Calu3 (cell line): ENCODE measurements around the gene PACRG. TPM values are rescaled to one million over a fixed set of nuclear protein-coding genes. Genes with fewer than 3 reads are reported as not detected.

Experiments
- BruUV-seq: library from RNA; stranded (reverse); fragments of 400-500 nt; replicated peaks from 2 replicates; lab custom pipeline; 2021; lab: Mats Ljungman, UMichigan
- CTCF ChIA-PET: fragments of 300-600 bp; sonication (Branson Sonifier 250); formaldehyde crosslinking; loops from one replicate; lab custom pipeline; 2022; ENCODE audit warnings: antibody characterized with exemption; lab: Charles Lee
- DNase-seq: peaks from one replicate; pipeline ENCODE4 v3.0.0; 2022
- H3K27ac Mint-ChIP-seq: one replicate; pipeline ENCODE4 v1.8.0; 2022; ENCODE audit warnings: mixed read lengths; ENCODE audit not compliant: unreplicated experiment
- H3K27me3 Mint-ChIP-seq: one replicate; pipeline ENCODE4 v1.8.0; 2022; ENCODE audit warnings: mixed read lengths; ENCODE audit not compliant: unreplicated experiment
- H3K36me3 Mint-ChIP-seq: one replicate; pipeline ENCODE4 v1.8.0; 2022; ENCODE audit warnings: mild to moderate bottlenecking, moderate library complexity, mixed read lengths; ENCODE audit not compliant: insufficient read depth, unreplicated experiment
- H3K4me1 Mint-ChIP-seq: one replicate; pipeline ENCODE4 v1.8.0; 2022; ENCODE audit warnings: mild to moderate bottlenecking, low read depth, mixed read lengths; ENCODE audit not compliant: unreplicated experiment
- H3K4me3 Mint-ChIP-seq: one replicate; pipeline ENCODE4 v1.8.0; 2022; ENCODE audit warnings: mild to moderate bottlenecking, low read depth, moderate library complexity, mixed read lengths; ENCODE audit not compliant: unreplicated experiment
- H3K9me3 Mint-ChIP-seq: one replicate; pipeline ENCODE4 v1.8.0; 2022; ENCODE audit warnings: low read depth, mixed read lengths; ENCODE audit not compliant: unreplicated experiment
- intact Hi-C: fragments of 100-400 bp; cut with micrococcal nuclease; formaldehyde crosslinking; loops from one replicate; pipeline ENCODE4 v1.10.0; 2022; ENCODE audit not compliant: unreplicated experiment
- total RNA-seq: library from RNA; stranded (reverse); gene quantifications from 2 replicates; pipeline ENCODE4 v1.2.3, GENCODE V29; 2022
- TF ChIP-seq, protein P1 (sequence below): fragments of 200-600 bp; IDR thresholded peaks from one replicate; pipeline ENCODE4 v1.8.0; 2022; ENCODE audit warnings: antibody characterized with exemption; ENCODE audit not compliant: unreplicated experiment

The PACRG gene
- total RNA-seq, 1 experiment from 2014 or later = 1.5 TPM

DNA sequence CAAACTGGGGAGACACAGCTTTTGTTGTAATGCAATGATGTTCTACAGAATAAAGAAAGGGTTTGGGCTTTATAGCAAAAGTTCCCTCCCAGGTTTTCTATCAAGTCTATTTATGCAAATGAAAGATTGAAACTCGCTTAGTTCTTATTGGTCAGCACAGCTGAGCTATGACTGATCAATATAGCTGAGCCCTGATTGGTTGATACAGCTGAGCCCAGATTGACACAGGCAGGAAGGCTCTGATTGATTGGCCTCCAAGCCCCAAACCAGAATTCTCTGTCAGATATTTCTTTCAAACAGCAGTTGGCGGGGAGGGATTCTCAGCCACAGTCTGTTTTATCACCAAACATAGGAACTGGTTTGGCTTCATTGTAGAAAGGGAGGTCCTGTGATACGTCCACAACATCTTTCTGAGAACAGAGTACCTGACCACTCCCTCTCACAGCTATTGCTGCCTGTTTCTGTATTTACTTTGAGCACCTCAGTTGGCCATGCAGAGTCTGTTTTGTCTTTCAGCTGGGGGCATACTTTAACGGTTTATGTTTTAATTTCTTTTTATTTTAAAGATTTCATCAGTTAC lies 223.5 kb downstream of the PACRG start:
- Mint-ChIP-seq H3K4me3 (no peak overlapping the region), H3K27me3 (no peaks in the 10 kb centered on the region), H3K36me3 (no peaks in the 10 kb centered on the region), H3K9me3 (no peaks in the 10 kb centered on the region), H3K27ac (no peak overlapping the region), H3K4me1 (no peaks in the 10 kb centered on the region)
- no peak for DNase-seq
- TF ChIP-seq, protein P1, sequence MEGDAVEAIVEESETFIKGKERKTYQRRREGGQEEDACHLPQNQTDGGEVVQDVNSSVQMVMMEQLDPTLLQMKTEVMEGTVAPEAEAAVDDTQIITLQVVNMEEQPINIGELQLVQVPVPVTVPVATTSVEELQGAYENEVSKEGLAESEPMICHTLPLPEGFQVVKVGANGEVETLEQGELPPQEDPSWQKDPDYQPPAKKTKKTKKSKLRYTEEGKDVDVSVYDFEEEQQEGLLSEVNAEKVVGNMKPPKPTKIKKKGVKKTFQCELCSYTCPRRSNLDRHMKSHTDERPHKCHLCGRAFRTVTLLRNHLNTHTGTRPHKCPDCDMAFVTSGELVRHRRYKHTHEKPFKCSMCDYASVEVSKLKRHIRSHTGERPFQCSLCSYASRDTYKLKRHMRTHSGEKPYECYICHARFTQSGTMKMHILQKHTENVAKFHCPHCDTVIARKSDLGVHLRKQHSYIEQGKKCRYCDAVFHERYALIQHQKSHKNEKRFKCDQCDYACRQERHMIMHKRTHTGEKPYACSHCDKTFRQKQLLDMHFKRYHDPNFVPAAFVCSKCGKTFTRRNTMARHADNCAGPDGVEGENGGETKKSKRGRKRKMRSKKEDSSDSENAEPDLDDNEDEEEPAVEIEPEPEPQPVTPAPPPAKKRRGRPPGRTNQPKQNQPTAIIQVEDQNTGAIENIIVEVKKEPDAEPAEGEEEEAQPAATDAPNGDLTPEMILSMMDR = no peak
- CTCF ChIA-PET = interaction anchor here (1.0 kb wide), 1 partner anchor 14 kb away, joined by 3 read pairs; no protein-coding TSS in a partner anchor
- no TSS peak for BruUV-seq
- intact Hi-C loops = no loop called here

- intact Hi-C loops = no loop called here
- H3K4me3 Mint-ChIP-seq = no peak overlapping the region
- H3K27ac Mint-ChIP-seq = no peak overlapping the region
- BruUV-seq = no TSS peak
- TF ChIP-seq, protein P1 = no peak
- H3K4me1 Mint-ChIP-seq = no peaks in the 10 kb centered on the region
- DNase-seq = no peak
- no peaks in the 10 kb centered on the region for H3K9me3 Mint-ChIP-seq
- CTCF ChIA-PET = interaction anchor here (1.0 to 1.2 kb wide), 2 partner anchors 10 to 13 kb away, joined by 3 read pairs; no protein-coding TSS in a partner anchor
- no peaks in the 10 kb centered on the region for H3K36me3 Mint-ChIP-seq
- no peaks in the 10 kb centered on the region for H3K27me3 Mint-ChIP-seq
Observed at GRCh38 chr6:162952423-162952822, 224.6 kb downstream of the PACRG start.

DNA sequence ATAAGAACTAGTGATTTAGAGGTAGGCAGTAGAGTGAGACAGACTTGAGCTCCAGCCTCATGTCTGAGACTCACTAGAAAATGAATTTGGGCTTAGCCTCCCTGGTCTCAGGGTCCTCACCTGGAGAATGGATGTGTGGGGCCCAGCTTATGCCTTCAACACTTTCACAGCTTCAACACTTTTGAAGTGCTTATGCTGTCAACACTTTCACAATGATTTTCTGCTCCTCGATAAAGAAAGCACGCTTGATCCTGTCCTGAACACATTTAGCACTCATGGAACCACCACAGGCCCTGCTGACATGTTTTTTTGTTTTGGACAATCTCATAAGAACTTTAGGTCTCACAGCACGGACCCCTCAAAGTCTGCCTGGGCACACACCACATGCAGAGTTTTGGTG lies 229.3 kb downstream of the PACRG start:
- CTCF ChIA-PET = no interaction called here
- no peak for DNase-seq
- intact Hi-C loops = no loop called here
- H3K36me3 Mint-ChIP-seq = no peaks in the 10 kb centered on the region
- H3K27ac Mint-ChIP-seq = no peak overlapping the region
- BruUV-seq = no TSS peak
- H3K9me3 Mint-ChIP-seq = peaks cover 4% of the 10 kb centered on the region
- H3K27me3 Mint-ChIP-seq = no peaks in the 10 kb centered on the region
- H3K4me3 Mint-ChIP-seq = no peak overlapping the region
- H3K4me1 Mint-ChIP-seq = no peaks in the 10 kb centered on the region
- TF ChIP-seq, protein P1 = no peak

GRCh38 chr6:162960679-162961457 lies 233.1 kb downstream of the PACRG start:
- CTCF ChIA-PET = no interaction called here
- Mint-ChIP-seq H3K9me3 (peaks cover 4% of the 10 kb centered on the region), H3K36me3 (no peaks in the 10 kb centered on the region), H3K4me1 (no peaks in the 10 kb centered on the region), H3K27ac (no peak overlapping the region), H3K4me3 (no peak overlapping the region), H3K27me3 (no peaks in the 10 kb centered on the region)
- TF ChIP-seq, protein P1 = no peak
- intact Hi-C loops = no loop called here
- no TSS peak for BruUV-seq
- DNase-seq = no peak
